Stimulated activated naive CD8-positive, alpha-beta T cell treated with anti-CD3 and anti-CD28 coated beads, Interleukin-15, Interleukin-2, amounts not matched to agents 100 U/mL and 50 U/mL, for 24 hours (primary cell): ENCODE results near the gene NCOA6.
A peak's percentile ranks its signal among the peaks of the same experiment; 100 is the strongest.
"Not testable (repeated sequence)": the region's sequence is repeated elsewhere in the genome, so short reads cannot be mapped to it uniquely, and the experiment has no call there.

Experiments
- ATAC-seq: fragments of 150-1000 bp; cut with Tn5 transposase; one replicate; pipeline ENCODE4 v1.10.0; 2021
- DNase-seq: peaks from one replicate; pipeline ENCODE4 v3.0.0; 2021

The NCOA6 gene

GRCh38 chr20:34719242-34720017, 106.0 kb downstream of the NCOA6 start:
- ATAC-seq = peak; percentile 74
- not testable (repeated sequence) for DNase-seq

DNA sequence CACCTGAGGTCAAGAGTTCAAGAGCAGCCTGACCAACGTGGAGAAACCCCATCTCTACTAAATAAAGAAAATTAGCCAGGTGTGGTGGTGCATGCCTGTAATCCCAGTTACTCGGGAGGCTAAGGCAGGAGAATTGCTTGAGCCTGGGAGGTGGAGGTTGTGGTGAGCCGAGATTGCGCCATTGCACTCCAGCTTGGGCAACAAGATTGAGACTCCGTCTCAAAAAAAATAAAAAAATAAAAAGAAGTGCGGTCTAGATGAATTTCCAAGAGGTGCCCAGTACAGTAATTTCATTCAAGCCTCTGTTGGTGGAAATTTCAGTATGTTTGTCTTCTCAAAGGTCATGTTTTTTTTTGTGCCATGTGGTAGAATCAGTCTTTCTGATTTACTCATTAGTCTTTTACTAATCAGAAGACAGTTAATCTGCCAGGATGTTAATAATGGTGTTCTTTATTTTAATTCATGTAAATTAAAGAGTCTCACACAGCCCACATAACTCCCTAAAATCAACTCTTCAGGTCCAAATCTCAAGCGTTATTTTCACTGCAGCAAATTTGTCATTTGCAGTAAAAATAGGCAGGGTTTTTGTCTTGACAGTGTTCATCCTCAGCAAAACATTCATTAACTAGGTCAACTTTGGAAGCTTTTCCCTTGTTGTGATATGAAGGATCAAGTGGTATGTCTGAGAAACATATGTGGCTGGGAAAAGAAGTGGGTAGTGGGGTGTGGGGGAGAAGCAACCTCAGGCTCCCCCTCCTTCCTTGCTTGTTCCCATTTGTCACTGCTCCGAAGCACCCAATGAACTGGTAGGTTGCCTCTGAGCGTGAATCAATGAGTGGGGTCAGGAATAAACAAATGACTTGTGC, 108.0 kb downstream of the NCOA6 start:
- DNase-seq (no peak), ATAC-seq (no peak)

GRCh38 chr20:34716921-34717229, 108.6 kb downstream of the NCOA6 start:
- no peak for DNase-seq
- no peak for ATAC-seq

GRCh38 chr20:34715384-34715783, 110.1 kb downstream of the NCOA6 start:
- DNase-seq (no peak), ATAC-seq (no peak)

DNA sequence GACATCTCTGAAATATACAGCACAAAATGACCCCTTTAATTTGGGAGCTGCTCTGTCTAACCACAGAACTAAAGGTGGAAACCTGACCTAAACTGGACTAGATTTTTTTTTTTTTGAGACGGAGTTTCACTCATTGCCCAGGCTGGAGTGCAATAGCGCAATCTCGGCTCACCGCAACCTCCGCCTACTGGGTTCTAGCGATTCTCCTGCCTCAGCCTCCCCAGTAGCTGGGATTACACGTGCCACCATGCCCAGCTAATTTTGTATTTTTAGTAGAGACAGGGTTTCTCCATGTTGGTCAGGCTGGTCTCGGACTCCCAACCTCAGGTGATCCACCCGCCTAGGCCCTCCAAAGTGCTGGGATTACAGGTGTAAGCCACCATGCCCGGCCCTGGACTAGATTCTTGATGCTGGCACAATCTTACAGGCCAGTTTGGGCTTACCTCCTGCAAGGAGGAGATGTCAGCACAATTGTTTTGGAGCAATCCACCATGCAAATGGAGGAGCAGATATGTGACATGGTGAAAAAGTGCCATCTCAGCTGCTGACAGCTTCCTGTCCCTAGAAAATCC, 111.4 kb downstream of the NCOA6 start:
- not testable (repeated sequence) for DNase-seq, ATAC-seq

DNA sequence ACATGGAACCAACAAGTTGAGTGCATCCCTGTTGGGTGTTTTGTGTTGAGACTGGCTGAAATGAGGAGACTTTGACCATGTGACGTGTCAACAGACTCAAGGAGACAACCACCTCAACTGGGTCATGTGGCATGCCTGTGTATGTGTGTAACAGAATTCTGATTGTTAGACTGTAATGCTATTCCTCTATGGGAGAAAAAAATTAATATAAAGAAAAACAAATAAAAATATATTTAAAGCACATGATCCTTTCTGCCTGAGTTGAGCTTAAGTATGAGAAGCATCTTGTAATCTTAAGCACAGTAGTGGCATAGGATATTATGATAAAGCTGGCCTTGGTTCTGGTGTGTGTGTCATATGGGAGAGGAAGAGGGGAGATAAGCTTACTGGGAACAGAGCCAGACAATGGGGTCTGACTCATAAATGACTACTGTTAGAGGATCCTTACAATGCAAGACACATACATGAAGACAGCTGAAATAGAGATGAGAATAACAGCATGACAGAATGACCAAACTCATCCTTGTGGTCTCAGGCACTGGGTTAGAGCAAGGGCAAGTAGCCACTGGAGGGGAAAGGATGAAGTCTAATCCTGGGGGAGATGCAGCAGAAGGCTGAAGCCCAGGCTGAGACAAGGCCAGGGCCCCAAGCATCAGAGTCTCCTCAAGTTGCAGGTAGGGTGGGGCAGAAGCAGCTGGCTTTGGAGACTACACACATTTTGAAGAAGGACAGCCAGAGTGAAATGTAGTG, 112.1 kb downstream of the NCOA6 start:
- ATAC-seq (peak; percentile 5), DNase-seq (no peak)

DNA sequence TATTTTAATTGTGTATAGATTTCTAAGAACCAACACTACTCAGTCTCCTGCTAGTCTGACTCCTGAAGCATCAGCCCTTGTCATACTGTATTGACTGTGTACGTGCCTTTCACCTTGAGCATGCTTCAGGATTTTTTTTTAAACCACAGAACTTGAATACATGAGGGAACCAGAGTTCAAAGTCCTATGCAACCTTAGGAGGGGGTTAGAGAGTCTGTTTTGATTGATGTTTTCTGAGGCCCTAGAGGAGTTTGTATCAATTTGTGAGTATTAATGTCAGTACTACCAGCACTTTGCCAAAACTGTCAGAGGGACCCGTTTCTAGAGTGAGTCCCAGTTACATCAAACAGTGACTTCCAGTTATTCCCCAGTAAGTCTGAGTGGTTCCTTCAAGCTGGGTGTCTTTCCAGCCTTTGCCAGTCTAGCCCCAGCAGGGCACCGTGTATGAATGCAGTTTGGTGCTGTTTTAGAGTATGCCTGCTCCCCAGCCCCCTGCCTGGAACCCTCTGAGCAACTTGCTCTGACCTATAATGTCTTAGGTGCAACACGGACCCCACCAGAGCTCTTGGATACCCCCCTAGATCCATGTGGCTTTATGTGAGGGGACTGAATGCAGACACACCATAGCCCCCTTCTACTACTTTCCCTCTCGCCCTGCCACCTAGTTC, 112.8 kb downstream of the NCOA6 start:
- DNase-seq (no peak), ATAC-seq (no peak)

GRCh38 chr20:34711813-34712430, 113.5 kb downstream of the NCOA6 start:
- no peak for ATAC-seq

DNA sequence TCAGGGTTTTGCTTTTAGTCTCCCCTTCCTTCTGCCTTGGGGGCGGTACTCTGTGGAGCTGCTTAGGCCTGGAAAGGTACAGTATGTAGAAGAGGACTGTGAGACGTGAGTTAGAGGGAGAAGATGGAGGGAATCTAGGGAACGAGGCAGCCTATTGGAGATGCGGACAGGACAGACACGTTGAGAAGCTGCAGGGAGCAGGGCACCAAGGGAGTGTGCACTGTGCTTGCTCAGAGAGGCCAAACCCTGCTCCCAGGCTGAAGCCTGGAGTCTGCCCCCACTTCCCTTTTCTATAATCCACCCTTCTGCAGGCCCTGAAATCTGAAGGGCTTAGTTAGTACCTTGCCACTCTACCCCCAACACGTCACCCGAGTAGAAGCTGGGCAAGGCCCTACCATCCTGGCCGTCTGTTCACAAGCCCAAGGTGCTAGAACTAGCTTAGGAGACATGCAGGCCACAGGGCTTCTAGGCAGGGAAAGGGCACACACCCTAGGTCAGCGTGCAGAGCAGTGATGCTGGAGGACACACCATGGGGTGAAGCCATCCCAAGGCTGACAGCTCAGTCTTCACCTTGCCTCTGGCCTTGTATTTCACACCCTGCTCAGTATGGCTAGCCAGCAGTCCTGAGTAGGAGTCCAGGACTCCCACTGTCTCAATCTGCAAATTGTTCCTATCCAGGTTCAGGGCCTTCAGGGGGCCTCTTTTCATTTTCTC, 114.4 kb downstream of the NCOA6 start:
- ATAC-seq = no peak
- DNase-seq = no peak

More at GRCh38 chr20:34711813-34712430, 113.5 kb downstream of the NCOA6 start:
- no peak for DNase-seq

- DNase-seq (no peak), ATAC-seq (no peak)
These were observed 114.9 kb downstream of the NCOA6 start for GRCh38 chr20:34710568-34710839.

- ATAC-seq = peak; percentile 37
- DNase-seq = peak; percentile 68
These were observed 115.5 kb downstream of the NCOA6 start for GRCh38 chr20:34709831-34710567.

GRCh38 chr20:34709044-34709830, 116.2 kb downstream of the NCOA6 start:
- peak; percentile 87 for DNase-seq
- ATAC-seq = peak; percentile 78

DNA sequence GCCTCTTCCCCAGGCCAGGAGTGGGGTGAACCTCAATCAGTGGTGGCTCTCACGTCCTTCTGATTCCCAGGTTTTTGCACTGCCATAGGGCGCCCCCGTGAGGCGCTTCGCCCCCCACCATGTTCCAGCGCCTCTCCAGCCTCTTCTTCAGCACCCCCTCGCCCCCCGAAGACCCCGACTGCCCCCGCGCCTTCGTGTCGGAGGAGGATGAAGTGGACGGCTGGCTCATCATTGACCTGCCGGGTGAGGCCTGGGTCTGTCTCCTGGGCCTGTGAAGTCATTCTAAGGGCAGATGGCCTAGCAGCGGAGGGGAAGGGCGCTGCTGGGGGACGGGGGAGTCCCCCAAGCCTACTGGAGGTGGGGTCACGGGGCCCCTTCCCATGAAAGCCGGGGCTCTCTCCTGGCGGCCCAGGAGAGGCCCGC, 116.8 kb downstream of the NCOA6 start:
- DNase-seq (peak; percentile 76), ATAC-seq (peak; percentile 20)

DNA sequence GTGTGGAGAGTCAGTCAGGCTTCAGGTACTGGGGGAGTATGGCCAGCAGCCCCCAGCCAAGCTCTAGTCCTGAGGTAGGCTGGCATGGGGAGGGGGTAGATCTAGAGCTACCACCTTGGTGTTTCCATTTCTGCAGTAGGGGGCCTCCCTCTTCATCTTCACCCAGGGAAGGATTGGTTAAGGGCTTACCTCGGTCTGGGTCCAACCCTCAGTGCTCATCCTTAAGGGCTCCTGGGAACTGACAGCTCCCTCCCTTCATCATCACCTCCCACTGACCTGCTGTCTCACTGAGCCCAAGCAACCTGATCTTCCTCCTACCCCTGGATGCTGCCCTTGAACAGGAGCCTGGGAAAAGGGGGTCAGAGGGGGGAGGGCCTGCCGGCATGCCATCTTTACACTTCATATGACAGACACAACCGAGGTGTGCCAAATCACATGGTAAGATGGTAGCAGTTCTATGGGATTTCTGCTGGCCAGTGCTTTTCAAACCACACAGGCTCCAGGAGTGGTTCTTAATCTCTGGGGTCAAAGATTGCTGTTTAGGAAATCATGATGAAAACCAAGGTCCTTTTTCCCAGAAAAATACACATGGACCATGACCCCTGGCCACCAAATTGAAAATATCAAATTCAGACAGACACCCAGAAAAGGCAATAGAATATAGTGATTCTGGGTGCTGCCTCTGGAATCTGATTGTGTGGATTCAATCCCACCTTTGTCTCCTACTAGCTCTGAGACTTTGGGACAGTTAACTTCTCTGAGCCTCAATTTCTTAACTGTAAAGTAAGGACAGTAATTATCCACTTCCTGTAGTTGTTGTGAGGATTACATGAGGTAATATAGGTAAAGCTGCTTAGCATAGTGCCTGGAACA, 118.3 kb downstream of the NCOA6 start:
- DNase-seq (no peak), ATAC-seq (no peak)

DNA sequence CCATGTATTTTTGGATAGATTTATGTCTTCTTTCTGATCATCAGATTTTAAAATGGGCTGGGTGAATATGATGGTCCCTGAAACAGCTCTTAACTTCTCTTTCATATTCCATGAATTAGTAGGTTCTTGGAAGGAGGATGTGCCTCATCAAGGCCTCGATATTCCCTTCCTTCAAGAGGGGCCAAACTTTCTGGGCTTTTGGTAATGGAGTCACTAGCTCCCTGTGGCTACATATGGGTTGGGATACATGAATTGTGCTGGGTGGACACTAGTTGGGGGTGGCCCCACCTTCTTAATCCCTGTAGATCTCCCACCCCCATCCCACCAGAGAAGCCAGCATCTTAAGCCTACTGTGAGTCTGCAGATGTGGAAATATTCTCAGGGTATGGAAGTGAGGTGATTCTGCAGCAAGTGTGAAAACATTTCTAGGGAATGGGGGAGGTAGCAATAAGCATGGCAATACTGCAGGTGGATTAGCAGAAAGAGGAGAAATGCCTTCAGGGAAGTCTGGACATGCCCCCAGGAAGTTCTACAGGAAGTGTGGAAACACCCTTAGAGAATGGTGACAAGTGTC, 119.1 kb downstream of the NCOA6 start:
- DNase-seq (no peak), ATAC-seq (no peak)

GRCh38 chr20:34705397-34706301, 119.8 kb downstream of the NCOA6 start:
- no peak for DNase-seq
- ATAC-seq = no peak

DNA sequence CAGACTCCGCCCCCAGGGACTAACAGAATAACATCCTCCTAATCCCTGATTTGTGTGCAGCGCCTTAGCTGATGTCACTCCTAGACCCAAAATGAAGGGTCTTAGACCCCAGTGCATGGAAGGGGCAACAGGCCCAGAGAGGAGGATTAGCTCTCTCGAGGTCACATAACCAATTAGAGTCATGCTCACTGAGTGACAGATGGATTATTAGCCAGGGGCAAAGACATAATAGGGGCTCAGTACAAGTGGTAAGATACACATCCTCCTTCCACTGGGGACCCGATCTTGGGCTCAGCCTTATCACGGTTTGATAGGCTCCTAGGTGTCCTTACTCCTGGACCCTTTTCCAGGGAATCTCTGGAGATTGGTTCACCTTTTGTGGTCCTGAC, 120.4 kb downstream of the NCOA6 start:
- ATAC-seq (no peak), DNase-seq (no peak)
